SU-DHL-6 (cell line): ENCODE results near the gene SMARCAD1.

ENCODE experiments used
- H2AFZ ChIP-seq: fragments of 200-600 bp; sonication (generic); 2 replicates; pipeline ENCODE4 v1.6.1; 2014; ENCODE audit warnings: low read depth, mild to moderate bottlenecking, moderate library complexity, mixed read lengths, antibody characterized with exemption, low read length; ENCODE audit not compliant: severe bottlenecking
- H3F3A ChIP-seq: fragments of 200-600 bp; shearing (Covaris generic); 2 replicates; pipeline ENCODE4 v1.6.0; 2016; ENCODE audit warnings: antibody characterized with exemption, mild to moderate bottlenecking; ENCODE audit not compliant: insufficient read depth
- H3K27ac ChIP-seq: fragments of 200-600 bp; sonication (generic); 2 replicates; pipeline ENCODE4 v1.5.1; 2016; ENCODE audit warnings: low read depth, mild to moderate bottlenecking, low read length, moderate library complexity, mixed read lengths
- H3K27me3 ChIP-seq: fragments of 200-600 bp; sonication (generic), shearing (Covaris generic); 2 replicates; pipeline ENCODE4 v1.6.0; 2014; ENCODE audit warnings: mild to moderate bottlenecking, low read length
- H3K36me3 ChIP-seq: fragments of 200-600 bp; sonication (generic); 2 replicates; pipeline ENCODE4 v1.6.1; 2014; ENCODE audit warnings: mild to moderate bottlenecking, low read length, mixed read lengths
- H3K4me2 ChIP-seq: fragments of 300-600, 200-600 bp; shearing (Covaris generic), sonication (generic); 2 replicates; pipeline ENCODE4 v1.6.0; 2014; ENCODE audit warnings: low read length, low read depth, mild to moderate bottlenecking; ENCODE audit not compliant: poor library complexity, severe bottlenecking
- H3K4me3 ChIP-seq: fragments of 200-600 bp; sonication (generic); 2 replicates; pipeline ENCODE4 v1.5.1; 2014; ENCODE audit warnings: antibody characterized with exemption, low read length, mild to moderate bottlenecking, mixed read lengths; ENCODE audit not compliant: insufficient read depth, poor library complexity, severe bottlenecking
- H3K79me2 ChIP-seq: fragments of 200-600 bp; sonication (generic); 2 replicates; pipeline ENCODE4 v1.6.1; 2014; ENCODE audit warnings: mild to moderate bottlenecking, low read length, moderate library complexity; ENCODE audit not compliant: insufficient read depth
- H3K9ac ChIP-seq: fragments of 200-600 bp; sonication (generic); 2 replicates; pipeline ENCODE4 v1.7.0; 2014; ENCODE audit warnings: mild to moderate bottlenecking, low read length
- H3K9me2 ChIP-seq: fragments of 200-600 bp; sonication (generic); replicated peaks from 2 replicates; pipeline ENCODE4 v1.6.1; 2014; ENCODE audit warnings: low read length; ENCODE audit not compliant: insufficient read depth
- H3K9me3 ChIP-seq: fragments of 200-600 bp; sonication (generic); 2 replicates; pipeline ENCODE4 v1.6.1; 2014; ENCODE audit warnings: low read length, mixed read lengths; ENCODE audit not compliant: insufficient read depth
- H4K20me1 ChIP-seq: fragments of 200-600 bp; sonication (generic); 2 replicates; pipeline ENCODE4 v1.6.1; 2014; ENCODE audit warnings: low read depth, mild to moderate bottlenecking, antibody characterized with exemption, low read length, moderate library complexity, mixed read lengths
- EZH2phosphoT487 ChIP-seq: fragments of 200-600 bp; sonication (generic), shearing (Covaris generic); conservative IDR thresholded peaks from 2 replicates; pipeline ENCODE4 v1.6.1; 2018; ENCODE audit warnings: mild to moderate bottlenecking, antibody characterized with exemption, low read length, moderate library complexity, mixed read lengths
- TF ChIP-seq, protein P1 (sequence below): fragments of 200-600 bp; sonication (generic); IDR thresholded peaks from one replicate; pipeline ENCODE4 v1.5.1; 2017; ENCODE audit warnings: antibody characterized with exemption, mild to moderate bottlenecking, low read length, moderate library complexity; ENCODE audit not compliant: insufficient read depth, poor library complexity, severe bottlenecking

SMARCAD1 gene

DNA sequence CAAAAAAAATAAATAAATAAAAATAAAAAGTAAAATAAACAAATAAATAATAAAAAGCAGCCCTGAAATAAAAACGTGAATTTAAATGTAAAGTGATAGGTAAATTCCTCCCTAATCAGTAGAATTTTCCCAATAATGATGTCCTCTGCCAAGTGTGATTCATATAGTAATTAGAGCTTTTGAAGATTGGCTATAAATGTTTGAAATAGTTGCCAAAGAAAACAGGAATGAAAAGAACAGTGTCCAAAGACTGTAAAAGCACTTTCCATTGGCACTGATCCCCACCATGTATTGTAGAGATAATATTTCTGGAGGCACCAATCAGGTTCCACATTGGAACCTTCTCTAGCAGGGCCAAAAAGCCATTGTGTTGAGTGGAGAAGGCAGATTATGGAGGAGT is 25.9 kb upstream of the SMARCAD1 start:
- H3K4me2 ChIP-seq, result no peak overlapping the region

DNA sequence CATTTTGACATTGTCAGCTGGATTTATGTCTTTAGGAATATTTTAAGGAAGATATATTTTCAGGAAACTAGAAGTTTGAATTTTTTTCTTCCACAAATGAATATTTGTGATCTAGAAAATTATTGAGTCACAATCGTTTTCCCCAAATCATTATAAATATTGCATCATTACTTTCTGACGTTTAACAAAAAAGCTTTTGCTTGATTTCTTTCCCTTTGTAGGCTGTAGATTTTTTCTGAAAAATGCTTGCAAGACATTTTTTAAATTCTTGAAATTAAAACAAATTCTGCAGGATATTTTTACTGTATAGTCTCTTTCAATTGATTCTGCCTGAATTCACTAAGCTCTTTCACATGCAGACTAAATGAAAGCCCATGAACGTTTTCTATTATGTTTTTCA is 4.9 kb upstream of the SMARCAD1 start:
- Histone ChIP-seq H3K4me3 (no peak overlapping the region), H3K9ac (no peak overlapping the region), H3K79me2 (no peaks in the 10 kb centered on the region), H3K9me3 (no peaks in the 10 kb centered on the region), H3K27ac (no peak overlapping the region), H3K27me3 (no peaks in the 10 kb centered on the region), H3F3A (no peaks in the 10 kb centered on the region), H3K4me2 (no peak overlapping the region), H3K9me2 (no peaks in the 10 kb centered on the region), H3K36me3 (no peaks in the 10 kb centered on the region), H4K20me1 (no peaks in the 10 kb centered on the region), H2AFZ (no peak overlapping the region)
- TF ChIP-seq, protein P1, sequence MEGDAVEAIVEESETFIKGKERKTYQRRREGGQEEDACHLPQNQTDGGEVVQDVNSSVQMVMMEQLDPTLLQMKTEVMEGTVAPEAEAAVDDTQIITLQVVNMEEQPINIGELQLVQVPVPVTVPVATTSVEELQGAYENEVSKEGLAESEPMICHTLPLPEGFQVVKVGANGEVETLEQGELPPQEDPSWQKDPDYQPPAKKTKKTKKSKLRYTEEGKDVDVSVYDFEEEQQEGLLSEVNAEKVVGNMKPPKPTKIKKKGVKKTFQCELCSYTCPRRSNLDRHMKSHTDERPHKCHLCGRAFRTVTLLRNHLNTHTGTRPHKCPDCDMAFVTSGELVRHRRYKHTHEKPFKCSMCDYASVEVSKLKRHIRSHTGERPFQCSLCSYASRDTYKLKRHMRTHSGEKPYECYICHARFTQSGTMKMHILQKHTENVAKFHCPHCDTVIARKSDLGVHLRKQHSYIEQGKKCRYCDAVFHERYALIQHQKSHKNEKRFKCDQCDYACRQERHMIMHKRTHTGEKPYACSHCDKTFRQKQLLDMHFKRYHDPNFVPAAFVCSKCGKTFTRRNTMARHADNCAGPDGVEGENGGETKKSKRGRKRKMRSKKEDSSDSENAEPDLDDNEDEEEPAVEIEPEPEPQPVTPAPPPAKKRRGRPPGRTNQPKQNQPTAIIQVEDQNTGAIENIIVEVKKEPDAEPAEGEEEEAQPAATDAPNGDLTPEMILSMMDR, result no peak
- TF ChIP-seq EZH2phosphoT487, result no peak

More for the DNA sequence above, 25.9 kb upstream of the SMARCAD1 start:
- Histone ChIP-seq H3K79me2 (no peaks in the 10 kb centered on the region), H4K20me1 (no peaks in the 10 kb centered on the region), H3K27me3 (no peaks in the 10 kb centered on the region), H3K9ac (no peak overlapping the region), H3K9me2 (no peaks in the 10 kb centered on the region), H3K9me3 (no peaks in the 10 kb centered on the region), H3K27ac (no peak overlapping the region), H2AFZ (no peak overlapping the region), H3F3A (no peaks in the 10 kb centered on the region), H3K4me3 (no peak overlapping the region), H3K36me3 (no peaks in the 10 kb centered on the region)
- no peak for TF ChIP-seq EZH2phosphoT487
- TF ChIP-seq, protein P1, result no peak

DNA sequence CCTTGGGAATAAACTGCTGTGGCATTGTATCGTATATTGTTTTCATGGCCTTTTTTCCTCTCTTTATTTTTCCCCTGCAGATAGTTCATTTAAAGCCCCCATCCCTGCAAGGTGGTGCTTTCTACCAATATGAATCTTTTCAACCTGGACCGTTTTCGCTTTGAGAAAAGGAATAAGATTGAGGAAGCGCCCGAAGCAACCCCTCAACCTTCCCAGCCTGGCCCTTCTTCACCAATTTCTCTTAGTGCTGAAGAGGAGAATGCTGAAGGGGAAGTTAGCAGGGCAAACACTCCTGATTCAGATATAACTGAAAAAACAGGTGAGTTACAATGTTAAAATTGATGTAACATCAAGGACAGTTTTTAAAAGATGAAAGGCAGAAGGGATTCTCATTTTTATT is 601 bp downstream of the SMARCAD1 start:
- TF ChIP-seq, protein P1, result no peak
- no peaks in the 10 kb centered on the region for H3K27me3 ChIP-seq
- H3K9me3 ChIP-seq, result no peaks in the 10 kb centered on the region
- H3K27ac ChIP-seq, result peak overlapping the region; percentile 74
- H3K4me2 ChIP-seq, result peak overlapping the region; percentile 77
- no peaks in the 10 kb centered on the region for H3K9me2 ChIP-seq
- peak overlapping the region; percentile 62 for H3K9ac ChIP-seq
- peaks cover 22% of the 10 kb centered on the region; the same call in 1 of the 2 replicates for H3K79me2 ChIP-seq
- no peaks in the 10 kb centered on the region for H3F3A ChIP-seq
- H3K4me3 ChIP-seq, result peak overlapping the region; percentile 68
- H3K36me3 ChIP-seq, result 0 out of 2 replicates have a peak, but pooled peaks cover 4% of the 10 kb centered on the region
- no peaks in the 10 kb centered on the region for H4K20me1 ChIP-seq
- peak overlapping the region; percentile 77 for H2AFZ ChIP-seq

DNA sequence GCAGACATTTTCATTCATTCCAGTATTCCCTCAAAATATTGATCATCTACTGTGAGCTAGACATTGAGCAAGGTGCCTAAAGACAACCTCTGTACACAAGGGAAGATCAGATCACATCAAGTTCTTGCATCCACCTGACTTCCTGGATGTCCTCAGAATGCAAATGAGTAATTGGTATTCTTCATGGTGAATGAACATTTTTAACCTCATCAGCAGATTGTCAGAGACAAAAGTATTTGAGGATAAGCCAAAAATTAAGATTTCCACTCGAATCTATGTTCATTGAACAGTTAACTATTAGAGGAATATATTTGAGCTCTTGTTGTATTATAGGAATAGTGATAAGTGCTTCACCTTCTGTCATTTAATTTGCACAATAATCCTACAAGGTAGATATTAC is 1.3 kb downstream of the SMARCAD1 start:
- Histone ChIP-seq H3K9me3 (no peaks in the 10 kb centered on the region), H3K9ac (peak overlapping the region; percentile 62), H3K9me2 (no peaks in the 10 kb centered on the region), H3K79me2 (peaks cover 22% of the 10 kb centered on the region; the same call in 1 of the 2 replicates), H3K36me3 (0 out of 2 replicates have a peak, but pooled peaks cover 4% of the 10 kb centered on the region), H4K20me1 (no peaks in the 10 kb centered on the region), H3K27ac (no peak overlapping the region), H3F3A (no peaks in the 10 kb centered on the region), H3K4me3 (peak overlapping the region; percentile 68), H3K4me2 (peak overlapping the region; percentile 77), H2AFZ (no peak overlapping the region), H3K27me3 (no peaks in the 10 kb centered on the region)
- TF ChIP-seq, protein P1, result no peak
- no peak for TF ChIP-seq EZH2phosphoT487
